RPMI7951 (cell line): ENCODE results near the gene XYLT1. TPM values are rescaled to one million over a fixed set of nuclear protein-coding genes. Genes with fewer than 3 reads are reported as not detected.

Experiments
- DNase-seq: peaks from one replicate; pipeline ENCODE4 v3.0.0-alpha.2; 2012; ENCODE audit warnings: low read depth
- total RNA-seq: library from RNA; depleted of rRNA; stranded (reverse); fragments of >200 nt; shearing (Covaris generic); gene quantifications from 2 replicates; pipeline ENCODE4 v1.2.3, GENCODE V29; 2014

XYLT1 gene
- total RNA-seq, 1 experiment from 2014 or later: 4.0 TPM

GRCh38 chr16:17359788-17360390, 110.9 kb downstream of the XYLT1 start:
- peak; percentile 91 for DNase-seq

GRCh38 chr16:17358846-17359245, 111.9 kb downstream of the XYLT1 start:
- peak; percentile 86 for DNase-seq

- DNase-seq: no peak
Observed at GRCh38 chr16:17358355-17358754, 112.4 kb downstream of the XYLT1 start.

- DNase-seq: no peak
Observed at GRCh38 chr16:17357307-17358062, 113.3 kb downstream of the XYLT1 start.

GRCh38 chr16:17356243-17356933, 114.4 kb downstream of the XYLT1 start:
- no peak for DNase-seq

GRCh38 chr16:17354685-17355084, 116.1 kb downstream of the XYLT1 start:
- DNase-seq: no peak

GRCh38 chr16:17354141-17354601, 116.6 kb downstream of the XYLT1 start:
- DNase-seq: no peak

GRCh38 chr16:17353561-17353960, 117.2 kb downstream of the XYLT1 start:
- no peak for DNase-seq

- no peak for DNase-seq
Observed at GRCh38 chr16:17351441-17352035, 119.2 kb downstream of the XYLT1 start.

GRCh38 chr16:17350207-17350606, 120.6 kb downstream of the XYLT1 start:
- no peak for DNase-seq

GRCh38 chr16:17348826-17349225, 121.9 kb downstream of the XYLT1 start:
- DNase-seq: no peak

GRCh38 chr16:17348042-17348783, 122.5 kb downstream of the XYLT1 start:
- DNase-seq: no peak

GRCh38 chr16:17347624-17348023, 123.1 kb downstream of the XYLT1 start:
- no peak for DNase-seq

GRCh38 chr16:17346621-17347569, 123.9 kb downstream of the XYLT1 start:
- DNase-seq: peak; percentile 47

GRCh38 chr16:17345043-17345442, 125.7 kb downstream of the XYLT1 start:
- no peak for DNase-seq

GRCh38 chr16:17343728-17344127, 127.0 kb downstream of the XYLT1 start:
- no peak for DNase-seq

GRCh38 chr16:17343028-17343427, 127.7 kb downstream of the XYLT1 start:
- DNase-seq: peak; percentile 46

GRCh38 chr16:17342031-17342430, 128.7 kb downstream of the XYLT1 start:
- DNase-seq: no peak

- DNase-seq: no peak
Observed at GRCh38 chr16:17340804-17341203, 130.0 kb downstream of the XYLT1 start.

GRCh38 chr16:17339764-17340541, 130.8 kb downstream of the XYLT1 start:
- peak; percentile 60 for DNase-seq
